GM19043 (cell line): ENCODE measurements around the gene TMA7B.
"Not testable (repeated sequence)": the region's sequence is repeated elsewhere in the genome, so short reads cannot be mapped to it uniquely, and the experiment has no call there.

ENCODE experiments used
- ATAC-seq: cut with Tn5 transposase; IDR thresholded peaks from one replicate; pipeline ENCODE4 v1.9.1; 2021; ENCODE audit warnings: low read depth; ENCODE audit not compliant: unreplicated experiment

TMA7B gene

GRCh38 chr22:39951603-39952293, 8.4 kb upstream of the TMA7B start:
- ATAC-seq, result not testable (repeated sequence)

GRCh38 chr22:39952347-39952746, 7.8 kb upstream of the TMA7B start:
- ATAC-seq, result no peak

- no peak for ATAC-seq
Measured at GRCh38 chr22:39953101-39953500, 7.1 kb upstream of the TMA7B start.

- ATAC-seq, result no peak
Measured at GRCh38 chr22:39954584-39955055, 5.6 kb upstream of the TMA7B start.

- ATAC-seq, result no peak
Measured at GRCh38 chr22:39955675-39956074, 4.5 kb upstream of the TMA7B start.

- ATAC-seq, result no peak
Measured at GRCh38 chr22:39956932-39957664, 3.1 kb upstream of the TMA7B start.

DNA sequence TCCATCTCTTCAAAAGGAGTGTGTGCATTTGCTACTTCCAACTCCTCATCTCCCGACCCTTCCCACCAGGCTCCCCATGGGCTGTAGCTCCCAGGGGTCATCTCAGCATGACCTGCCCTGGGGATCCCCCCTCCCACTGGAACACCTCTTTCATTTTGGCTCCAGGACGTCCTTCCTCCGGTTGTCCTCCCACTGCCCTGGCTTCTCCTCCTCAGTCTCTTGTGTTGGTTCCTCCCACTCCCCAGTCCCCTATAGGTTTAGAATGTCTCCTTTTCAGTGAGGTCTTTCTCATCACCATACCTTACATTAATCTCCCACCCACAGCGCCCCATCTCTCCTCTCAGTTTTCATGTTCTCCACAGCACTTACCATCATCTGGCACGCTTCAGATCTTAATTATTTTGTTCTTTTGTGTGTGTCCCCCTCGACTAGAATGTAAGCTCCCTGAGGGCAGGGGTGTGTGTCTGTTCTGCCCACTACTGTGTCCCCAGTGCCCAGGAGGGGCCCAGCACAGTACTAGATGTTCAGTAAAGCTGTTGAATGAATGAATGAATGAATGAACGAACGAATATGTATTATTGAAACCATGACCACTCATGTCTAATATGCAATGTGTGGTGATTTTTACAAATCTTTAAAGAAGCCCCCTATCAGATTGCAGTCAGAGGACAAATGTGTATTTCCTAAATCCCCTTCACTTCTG, 2.0 kb upstream of the TMA7B start:
- ATAC-seq, result no peak

GRCh38 chr22:39958949-39959639, 1.1 kb upstream of the TMA7B start:
- ATAC-seq, result no peak

GRCh38 chr22:39960791-39961746, 872 bp downstream of the TMA7B start:
- peak; percentile 83 for ATAC-seq

- no peak for ATAC-seq
Measured at GRCh38 chr22:39962071-39962470, 1.9 kb downstream of the TMA7B start.

GRCh38 chr22:39965748-39966147, 5.6 kb downstream of the TMA7B start:
- ATAC-seq, result no peak

GRCh38 chr22:39966470-39966869, 6.3 kb downstream of the TMA7B start:
- ATAC-seq, result no peak

DNA sequence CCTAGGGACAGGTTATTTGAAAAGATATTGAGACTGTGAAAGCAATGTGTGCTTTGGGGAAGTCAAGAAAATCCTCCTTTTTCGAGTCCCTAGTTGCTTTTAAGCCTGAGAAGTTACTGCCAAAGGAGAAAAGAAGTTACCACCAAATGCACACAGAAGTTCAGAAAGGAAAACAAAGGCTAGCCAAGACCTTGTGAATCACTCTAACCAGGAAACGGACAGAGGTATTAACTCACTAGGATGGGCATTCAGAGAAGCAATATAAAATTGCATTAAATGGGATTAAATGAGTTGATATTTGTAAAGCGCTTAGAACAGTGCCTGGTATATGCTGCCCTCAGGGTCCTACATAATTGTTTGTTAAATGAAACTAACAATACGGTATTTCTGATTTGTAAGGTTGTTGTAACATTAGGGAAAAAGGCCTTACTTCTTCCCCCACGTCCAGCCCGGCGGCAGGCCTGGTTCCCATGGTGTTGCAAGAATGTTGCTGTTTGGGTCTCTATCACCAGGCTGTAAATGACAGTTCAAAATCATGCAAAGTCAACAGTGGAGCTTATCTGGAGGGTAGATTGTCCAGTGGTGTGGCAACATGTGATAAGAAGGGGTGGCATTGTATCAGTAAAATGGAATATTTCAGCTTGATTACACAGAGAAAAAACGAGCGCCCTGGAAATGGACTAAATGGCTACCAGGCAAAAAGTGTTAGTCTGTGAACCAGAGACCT, 7.1 kb downstream of the TMA7B start:
- ATAC-seq, result no peak

GRCh38 chr22:39967996-39968972, 8.1 kb downstream of the TMA7B start:
- ATAC-seq, result no peak

- ATAC-seq, result no peak
Measured at GRCh38 chr22:39970742-39971141, 10.5 kb downstream of the TMA7B start.

- no peak for ATAC-seq
Measured at GRCh38 chr22:39972641-39973040, 12.4 kb downstream of the TMA7B start.

DNA sequence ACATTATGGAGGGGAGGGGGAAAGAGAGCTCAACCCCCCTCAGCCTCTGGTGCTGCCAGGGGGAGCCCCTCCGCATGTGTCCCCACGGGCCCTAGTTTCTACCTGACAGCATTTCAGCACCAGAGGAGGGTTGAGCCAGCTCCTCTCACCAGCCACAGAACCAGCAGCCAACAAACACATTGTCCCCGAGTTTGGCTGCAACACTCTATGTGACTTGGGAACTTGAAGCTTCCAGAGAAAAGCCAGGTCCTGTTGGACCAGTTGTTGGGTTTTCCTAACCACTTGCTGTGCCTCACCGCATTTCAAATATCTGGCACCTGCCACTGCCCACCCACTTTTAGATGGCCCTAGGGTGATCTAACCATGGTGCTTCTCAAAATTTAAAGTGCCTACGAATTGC, 13.5 kb downstream of the TMA7B start:
- ATAC-seq, result no peak

DNA sequence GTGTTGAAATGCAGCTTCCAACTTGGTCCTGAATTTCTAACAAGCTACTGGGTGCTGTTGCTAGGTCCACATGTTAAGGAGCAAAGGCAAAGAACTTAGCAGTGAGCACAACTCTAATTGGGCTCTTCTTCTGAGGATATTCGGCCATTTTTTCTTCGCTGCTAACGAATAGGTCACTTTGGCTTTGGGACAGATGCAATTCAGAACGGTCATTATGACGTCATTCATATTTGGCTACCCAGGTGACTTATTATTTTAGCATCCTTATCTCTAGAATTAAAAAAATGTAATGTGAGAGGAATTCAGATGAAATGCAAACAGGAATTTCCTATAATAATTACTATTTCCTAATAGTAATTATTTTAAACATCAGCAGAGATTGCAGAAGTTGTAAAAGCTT, 13.9 kb downstream of the TMA7B start:
- no peak for ATAC-seq
